Activated B cell treated with CpG ODN at 0.5 μM for 24 hours (primary cell): ENCODE measurements around the gene IGSF11. TPM values are rescaled to one million over a fixed set of nuclear protein-coding genes. Genes with fewer than 3 reads are reported as not detected.

Experiments used
- ATAC-seq: fragments of 200-7000 bp; cut with Tn5 transposase; one replicate; pipeline ENCODE4 v1.10.0; 2021; ENCODE audit warnings: low read depth, mild to moderate bottlenecking, moderate library complexity
- CTCF ChIA-PET: fragments of 350-600 bp; sonication (Branson Sonifier 250); formaldehyde crosslinking; loops from one replicate; lab custom pipeline; 2021; ENCODE audit warnings: antibody characterized with exemption; lab: Charles Lee
- POLR2A ChIA-PET: fragments of 350-600 bp; sonication (Branson Sonifier 250); formaldehyde crosslinking; loops from one replicate; lab custom pipeline; 2021; ENCODE audit warnings: antibody characterized with exemption; lab: Charles Lee
- DNase-seq: peaks from one replicate; pipeline ENCODE4 v3.0.0; 2022
- H3K27ac Mint-ChIP-seq: one replicate; pipeline ENCODE4 v1.8.0; 2020; ENCODE audit warnings: mixed read lengths
- H3K27me3 Mint-ChIP-seq: one replicate; pipeline ENCODE4 v1.8.0; 2021; ENCODE audit warnings: mixed read lengths
- H3K36me3 Mint-ChIP-seq: one replicate; pipeline ENCODE4 v1.8.0; 2021; ENCODE audit warnings: low read depth, mixed read lengths
- H3K4me1 Mint-ChIP-seq: one replicate; pipeline ENCODE4 v1.8.0; 2021; ENCODE audit warnings: mixed read lengths
- H3K4me3 Mint-ChIP-seq: one replicate; pipeline ENCODE4 v1.8.0; 2020; ENCODE audit warnings: mild to moderate bottlenecking, mixed read lengths
- H3K9me3 Mint-ChIP-seq: one replicate; pipeline ENCODE4 v1.8.0; 2020; ENCODE audit warnings: mixed read lengths
- CTCF ChIP-seq: fragments of 200-600 bp; IDR thresholded peaks from one replicate; pipeline ENCODE4 v1.8.0; 2022; ENCODE audit warnings: antibody characterized with exemption, mild to moderate bottlenecking
- intact Hi-C: fragments of 100-400 bp; cut with micrococcal nuclease; formaldehyde crosslinking; loops from one replicate; pipeline ENCODE4 v1.15.1; 2024
- total RNA-seq: library from RNA; stranded (reverse); gene quantifications from 2 replicates; pipeline ENCODE4 v1.2.3, GENCODE V29; 2022

The IGSF11 gene
- total RNA-seq, 1 donor from 2014 or later = not detected

- intact Hi-C loops = no loop called here
- no peaks in the 10 kb centered on the region for H3K4me1 Mint-ChIP-seq
- H3K27me3 Mint-ChIP-seq = peaks cover 2% of the 10 kb centered on the region
- ChIA-PET POLR2A (no interaction called here), CTCF (no interaction called here)
- TF ChIP-seq CTCF = no peak
- no peak for ATAC-seq
- no peak overlapping the region for H3K4me3 Mint-ChIP-seq
- no peaks in the 10 kb centered on the region for H3K36me3 Mint-ChIP-seq
- H3K9me3 Mint-ChIP-seq = no peaks in the 10 kb centered on the region
- no peak overlapping the region for H3K27ac Mint-ChIP-seq
- DNase-seq = no peak
Measured at GRCh38 chr3:118942671-118943070, 92.0 kb downstream of the IGSF11 start.

- Mint-ChIP-seq H3K4me3 (no peak overlapping the region), H3K27ac (no peak overlapping the region), H3K36me3 (no peaks in the 10 kb centered on the region), H3K4me1 (no peaks in the 10 kb centered on the region), H3K9me3 (no peaks in the 10 kb centered on the region), H3K27me3 (peaks cover 2% of the 10 kb centered on the region)
- CTCF ChIA-PET = no interaction called here
- ATAC-seq = no peak
- intact Hi-C loops = no loop called here
- DNase-seq = no peak
- TF ChIP-seq CTCF = no peak
- POLR2A ChIA-PET = no interaction called here
Measured at GRCh38 chr3:118942195-118942594, 92.5 kb downstream of the IGSF11 start.

- no peak for ATAC-seq
- Mint-ChIP-seq H3K4me1 (no peaks in the 10 kb centered on the region), H3K4me3 (no peak overlapping the region), H3K36me3 (no peaks in the 10 kb centered on the region), H3K27me3 (peaks cover 2% of the 10 kb centered on the region), H3K9me3 (no peaks in the 10 kb centered on the region), H3K27ac (no peak overlapping the region)
- TF ChIP-seq CTCF = no peak
- DNase-seq = no peak
- intact Hi-C loops = no loop called here
- POLR2A ChIA-PET = no interaction called here
- CTCF ChIA-PET = no interaction called here
Measured at GRCh38 chr3:118941236-118941635, 93.4 kb downstream of the IGSF11 start.

GRCh38 chr3:118938183-118938961 lies 96.3 kb downstream of the IGSF11 start:
- no peaks in the 10 kb centered on the region for H3K36me3 Mint-ChIP-seq
- H3K4me3 Mint-ChIP-seq = no peak overlapping the region
- no peak for TF ChIP-seq CTCF
- H3K27ac Mint-ChIP-seq = no peak overlapping the region
- CTCF ChIA-PET = no interaction called here
- POLR2A ChIA-PET = no interaction called here
- intact Hi-C loops = no loop called here
- ATAC-seq (no peak), DNase-seq (no peak)
- H3K27me3 Mint-ChIP-seq = no peaks in the 10 kb centered on the region
- no peaks in the 10 kb centered on the region for H3K4me1 Mint-ChIP-seq
- H3K9me3 Mint-ChIP-seq = no peaks in the 10 kb centered on the region

- Mint-ChIP-seq H3K4me1 (no peaks in the 10 kb centered on the region), H3K27ac (no peak overlapping the region), H3K9me3 (no peaks in the 10 kb centered on the region), H3K27me3 (no peaks in the 10 kb centered on the region), H3K4me3 (no peak overlapping the region), H3K36me3 (no peaks in the 10 kb centered on the region)
- intact Hi-C loops = no loop called here
- no peak for ATAC-seq
- POLR2A ChIA-PET = no interaction called here
- no peak for TF ChIP-seq CTCF
- no peak for DNase-seq
- CTCF ChIA-PET = no interaction called here
Measured at GRCh38 chr3:118936811-118937210, 97.8 kb downstream of the IGSF11 start.
